Spleen (tissue), 7 donors: ENCODE results near the gene SLC17A4.

Source experiments
- CTCF ChIP-seq, 11 experiments: fragments of 200-600 bp in 7 of 11; fragments of 450-650 bp in 4 of 11; sonication (generic) in 4 of 11; IDR thresholded peaks in 8 of 11; conservative IDR thresholded peaks in 3 of 11; 1 replicate in 7 of 11; 2 replicates in 4 of 11; pipeline versions ENCODE4 v1.4.0 to v1.8.0; 2016 to 2021; ENCODE audit warnings: antibody characterized with exemption in 11 of 11, inconsistent platforms in 4 of 11, mild to moderate bottlenecking in 1 of 11
- POLR2A ChIP-seq, 3 donors: fragments of 450-650 bp; IDR thresholded peaks; one replicate each; pipeline ENCODE4 v1.5.1; 2017; ENCODE audit warnings: antibody characterized with exemption in 3 of 3, mild to moderate bottlenecking in 1 of 3
- POLR2AphosphoS5 ChIP-seq, 3 donors: sonication (generic); formaldehyde crosslinking; IDR thresholded peaks; one replicate each; pipeline ENCODE4 v1.5.1; 2017; ENCODE audit warnings: antibody characterized with exemption in 3 of 3
- donor health status: DM: no; HTN: no; CAD: no; lungs with moderate emphysema.
- donor health status: DM: no; HTN: no; CAD: no.
- donor health status: DM: no; HTN: no; CAD: no.

GRCh38 chr6:25815194-25815593 lies 60.7 kb downstream of the SLC17A4 start:
- TF ChIP-seq CTCF (IDR thresholded peaks at IDR 0.05 in 8 of 11, conservative IDR thresholded peaks at IDR 0.05 in 3 of 11) (no peak), POLR2AphosphoS5 (IDR thresholded peaks at IDR 0.05) (no peak), POLR2A (IDR thresholded peaks at IDR 0.05) (no peak)
